Measurements from ENCODE around the gene PDE4C. TPM values are rescaled to one million over a fixed set of nuclear protein-coding genes. Genes with fewer than 3 reads are reported as not detected.

Gene PDE4C
- total and polyA plus RNA-seq, 10 of the 15 experiments (the other 5 are each of a cell fraction or from before 2014, with no cell fraction given), result 0.08 to 0.73 (median 0.34) TPM

GRCh38 chr19:18270326-18270725 is 44.1 kb upstream of the PDE4C start:
- Histone ChIP-seq H3K9me3 (replicated peaks; ENCODE audit: control insufficient read depth, insufficient read depth, low read length) (no peaks in the 10 kb centered on the region), H3K4me2 (ENCODE audit: control insufficient read depth, insufficient read depth) (no peak overlapping the region), H2AFZ (ENCODE audit: control insufficient read depth, low read depth, low read length) (no peak overlapping the region), H4K20me1 (ENCODE audit: control insufficient read depth, insufficient read depth) (no peaks in the 10 kb centered on the region), H3K4me3 (no peak overlapping the region), H3K36me3 (ENCODE audit: control insufficient read depth in 2 of 2, insufficient read depth in 2 of 2, low read length in 1 of 2) (no peaks in the 10 kb centered on the region), H3K9ac (ENCODE audit: control insufficient read depth, insufficient read depth, low read length) (no peak overlapping the region), H3K4me1 (ENCODE audit: control insufficient read depth, insufficient read depth, low read length) (no peaks in the 10 kb centered on the region), H3K27me3 (replicated peaks in 1 of 2; ENCODE audit: control insufficient read depth in 2 of 2, insufficient read depth in 2 of 2, low read length in 1 of 2) (no peaks in the 10 kb centered on the region), H3K27ac (ENCODE audit: control insufficient read depth, insufficient read depth) (no peak overlapping the region), H3K79me2 (ENCODE audit: control insufficient read depth, insufficient read depth, low read length) (no peaks in the 10 kb centered on the region)
- in situ Hi-C loops (cut with MboI), result no loop called here
- intact Hi-C loops (cut with micrococcal nuclease; ENCODE audit: unreplicated experiment), result no loop called here
- no peak for DNase-seq (ENCODE audit: low read depth, low spot score)
- RAD21 ChIA-PET (ENCODE audit: unreplicated experiment), result interaction anchor here (1.0 to 1.6 kb wide), 3 partner anchors 9 to 84 kb away, joined by 3 to 4 read pairs (median 4); no protein-coding TSS in a partner anchor
- CTCF ChIA-PET, result interaction anchor here (0.6 to 14.1 kb wide), 5 partner anchors 9 to 79 kb away, joined by 3 to 516 read pairs (median 6); partner anchors contain the start of gene LSM4
- SMC1A ChIA-PET (ENCODE audit: uncharacterized antibody, unreplicated experiment), result interaction anchor here (1.8 to 2.6 kb wide), 2 partner anchors 9 to 59 kb away, joined by 5 to 9 read pairs; no protein-coding TSS in a partner anchor
- 69% methylated on average over 9 of the region's 9 CpGs for WGBS (ENCODE audit: insufficient coverage, insufficient replicate concordance, low lambda C conversion rate, missing lambda C conversion rate)
- FAIRE-seq, result no peak
- POLR2A ChIA-PET, result interaction anchor here (0.6 to 0.7 kb wide), 3 partner anchors 9 to 61 kb away, joined by 3 to 4 read pairs (median 3); no protein-coding TSS in a partner anchor
- no peak for ATAC-seq
- BruUV-seq (replicated peaks), result no TSS peak
- TF ChIP-seq ZNF24 (IDR thresholded peaks at IDR 0.05) (no peak), POU2F2 (IDR thresholded peaks at IDR 0.05; ENCODE audit: borderline replicate concordance, low read depth, low read length) (no peak), CTCF (IDR thresholded peaks at IDR 0.05 in 2 of 3, conservative IDR thresholded peaks at IDR 0.05 in 1 of 3; ENCODE audit: control insufficient read depth in 2 of 3, extremely low read depth in 1 of 3, insufficient read depth in 1 of 3, low read depth in 3 of 3, low read length in 3 of 3) (no peak), ZBTB33 (IDR thresholded peaks at IDR 0.05) (no peak), PRDM15 (CRISPR knock-in tag; IDR thresholded peaks at IDR 0.05) (no peak), SIX5 (IDR thresholded peaks at IDR 0.05; ENCODE audit: low read depth, low read length, severe bottlenecking) (no peak), PAX8 (IDR thresholded peaks at IDR 0.05) (no peak), ATF2 (IDR thresholded peaks at IDR 0.05; ENCODE audit: low read length) (no peak), ETV6 (conservative IDR thresholded peaks at IDR 0.05 in 1 of 2, IDR thresholded peaks at IDR 0.05 in 1 of 2; ENCODE audit: borderline replicate concordance in 1 of 2, low read depth in 1 of 2) (no peak), FOXK2 (IDR thresholded peaks at IDR 0.05) (no peak), SMARCA5 (IDR thresholded peaks at IDR 0.05) (no peak), SRF (IDR thresholded peaks at IDR 0.05; ENCODE audit: low read depth in 2 of 2, low read length in 2 of 2) (no peak), HDAC2 (IDR thresholded peaks at IDR 0.05) (no peak), ZNF274 (IDR thresholded peaks at IDR 0.05; ENCODE audit: insufficient read depth, insufficient read length) (no peak), MYB (IDR thresholded peaks at IDR 0.05; ENCODE audit: borderline replicate concordance, low read depth, low read length) (no peak), EED (IDR thresholded peaks at IDR 0.05; ENCODE audit: low read depth) (no peak), ZNF217 (IDR thresholded peaks at IDR 0.05) (no peak)
